AG04449 (cell line): ENCODE results near the gene C15orf40.
"Not testable (repeated sequence)": the region's sequence is repeated elsewhere in the genome, so short reads cannot be mapped to it uniquely, and the experiment has no call there.

ENCODE experiments used
- CTCF ChIA-PET: fragments of 350-600 bp; formaldehyde crosslinking; extraction: SDS; loops from one replicate; lab custom pipeline; 2021; ENCODE audit warnings: antibody characterized with exemption; lab: Yijun Ruan, JAX
- POLR2A ChIA-PET: fragments of 400-600, 350-600 bp; formaldehyde crosslinking; extraction: SDS; loops from one replicate; lab custom pipeline; 2020; ENCODE audit warnings: antibody characterized with exemption, inconsistent platforms; lab: Yijun Ruan, JAX
- DNase-seq: peaks from one replicate; pipeline ENCODE4 v3.0.0-alpha.2; 2010; ENCODE audit warnings: low read depth, low spot score
- H3K4me3 ChIP-seq: 2 replicates; pipeline ENCODE4 v1.5.1; 2011; ENCODE audit warnings: low read depth, mild to moderate bottlenecking, control low read depth, low read length
- TF ChIP-seq, protein P1 (sequence below): IDR thresholded peaks from one replicate; pipeline ENCODE4 v1.5.1; 2011; ENCODE audit warnings: mild to moderate bottlenecking, moderate library complexity, low read length, control low read depth, inconsistent platforms; ENCODE audit not compliant: insufficient read depth; ENCODE audit errors: missing control alignments

C15orf40 gene

DNA sequence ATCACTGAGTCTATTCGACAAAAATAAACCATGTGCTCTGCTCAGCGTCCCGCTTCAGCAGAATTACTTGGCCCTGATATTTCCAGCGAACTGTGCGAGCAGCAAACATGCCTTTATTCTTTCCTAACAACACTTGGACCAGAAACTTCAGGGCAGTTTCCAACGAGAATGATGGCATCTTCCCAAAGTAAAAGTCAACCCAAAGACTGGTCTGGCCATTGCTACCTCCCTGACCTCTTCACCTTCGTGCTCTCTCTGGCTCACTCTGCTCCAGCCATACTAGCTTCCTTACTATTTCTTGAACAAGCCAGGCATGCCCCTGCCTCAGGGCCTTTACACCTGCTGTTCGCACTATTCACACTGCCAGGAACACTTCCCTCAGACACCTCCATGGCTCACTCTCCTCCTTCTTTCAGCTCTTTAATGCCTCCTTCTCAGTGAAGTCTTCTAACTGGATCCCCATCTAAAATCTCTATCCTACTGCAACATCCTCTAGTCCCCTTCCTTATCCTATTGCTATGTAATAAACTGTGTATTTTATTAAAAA is 65.2 kb downstream of the C15orf40 start:
- ChIA-PET CTCF (no interaction called here), POLR2A (no interaction called here)
- DNase-seq, result no peak
- TF ChIP-seq, protein P1, sequence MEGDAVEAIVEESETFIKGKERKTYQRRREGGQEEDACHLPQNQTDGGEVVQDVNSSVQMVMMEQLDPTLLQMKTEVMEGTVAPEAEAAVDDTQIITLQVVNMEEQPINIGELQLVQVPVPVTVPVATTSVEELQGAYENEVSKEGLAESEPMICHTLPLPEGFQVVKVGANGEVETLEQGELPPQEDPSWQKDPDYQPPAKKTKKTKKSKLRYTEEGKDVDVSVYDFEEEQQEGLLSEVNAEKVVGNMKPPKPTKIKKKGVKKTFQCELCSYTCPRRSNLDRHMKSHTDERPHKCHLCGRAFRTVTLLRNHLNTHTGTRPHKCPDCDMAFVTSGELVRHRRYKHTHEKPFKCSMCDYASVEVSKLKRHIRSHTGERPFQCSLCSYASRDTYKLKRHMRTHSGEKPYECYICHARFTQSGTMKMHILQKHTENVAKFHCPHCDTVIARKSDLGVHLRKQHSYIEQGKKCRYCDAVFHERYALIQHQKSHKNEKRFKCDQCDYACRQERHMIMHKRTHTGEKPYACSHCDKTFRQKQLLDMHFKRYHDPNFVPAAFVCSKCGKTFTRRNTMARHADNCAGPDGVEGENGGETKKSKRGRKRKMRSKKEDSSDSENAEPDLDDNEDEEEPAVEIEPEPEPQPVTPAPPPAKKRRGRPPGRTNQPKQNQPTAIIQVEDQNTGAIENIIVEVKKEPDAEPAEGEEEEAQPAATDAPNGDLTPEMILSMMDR, result no peak
- no peak overlapping the region for H3K4me3 ChIP-seq

- ChIA-PET CTCF (no interaction called here), POLR2A (no interaction called here)
- DNase-seq, result no peak
These were observed 66.1 kb downstream of the C15orf40 start for GRCh38 chr15:82945326-82945725.

DNA sequence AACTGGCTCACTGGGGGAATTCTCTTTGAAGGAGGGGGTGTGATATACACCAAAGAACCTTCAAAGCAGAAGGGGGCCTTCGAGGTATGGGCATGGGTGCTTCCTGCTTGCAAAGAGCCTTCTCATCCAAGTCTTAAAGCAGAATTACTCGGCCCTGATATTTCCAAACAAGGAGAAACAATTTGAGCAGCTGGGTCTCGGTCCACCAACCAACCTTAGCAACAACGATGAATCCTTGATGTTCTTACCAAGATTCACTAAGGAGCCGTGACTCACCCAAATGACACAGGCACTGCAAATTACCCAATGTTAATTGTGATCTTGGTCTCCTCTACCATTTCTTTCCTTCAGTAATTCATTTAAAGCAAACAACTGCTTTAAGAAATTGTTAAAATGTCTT is 66.6 kb downstream of the C15orf40 start:
- no peak overlapping the region for H3K4me3 ChIP-seq
- no peak for DNase-seq
- TF ChIP-seq, protein P1, result no peak
- ChIA-PET CTCF (no interaction called here), POLR2A (no interaction called here)

More at GRCh38 chr15:82945326-82945725, 66.1 kb downstream of the C15orf40 start:
- TF ChIP-seq, protein P1, result no peak
- no peak overlapping the region for H3K4me3 ChIP-seq

GRCh38 chr15:82944056-82944455 is 67.4 kb downstream of the C15orf40 start:
- H3K4me3 ChIP-seq, result no peak overlapping the region
- TF ChIP-seq, protein P1, result no peak
- ChIA-PET POLR2A (no interaction called here), CTCF (no interaction called here)
- DNase-seq, result no peak

DNA sequence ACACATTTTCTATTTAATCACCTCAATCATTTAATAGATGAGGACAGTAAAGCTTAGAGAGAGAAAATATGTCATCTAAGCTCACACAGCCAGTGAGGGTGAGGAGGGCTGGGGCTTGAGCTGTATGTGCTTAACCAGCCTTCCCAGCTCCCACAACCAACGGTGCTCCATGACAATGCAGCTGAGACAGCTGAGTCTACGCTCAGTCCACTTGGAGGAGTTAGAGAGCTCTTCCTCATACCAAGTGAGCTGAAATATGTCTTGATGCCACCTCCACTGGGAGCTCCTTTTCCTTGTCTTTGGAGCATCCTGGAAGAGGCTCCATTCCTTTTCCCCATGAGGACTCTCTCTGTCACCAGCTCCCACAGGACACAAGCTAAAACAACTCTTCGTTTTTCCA is 68.3 kb downstream of the C15orf40 start:
- CTCF ChIA-PET, result interaction anchor here (0.9 kb wide), 1 partner anchor 8 kb away, joined by 3 read pairs; no protein-coding TSS in a partner anchor
- no peak for DNase-seq
- POLR2A ChIA-PET, result no interaction called here
- H3K4me3 ChIP-seq, result no peak overlapping the region
- TF ChIP-seq, protein P1, result no peak

- no peak for DNase-seq
- no peak overlapping the region for H3K4me3 ChIP-seq
- CTCF ChIA-PET, result interaction anchor here (0.9 kb wide), 1 partner anchor 9 kb away, joined by 3 read pairs; no protein-coding TSS in a partner anchor
- POLR2A ChIA-PET, result no interaction called here
- TF ChIP-seq, protein P1, result no peak
These were observed 68.7 kb downstream of the C15orf40 start for GRCh38 chr15:82942691-82943090.

DNA sequence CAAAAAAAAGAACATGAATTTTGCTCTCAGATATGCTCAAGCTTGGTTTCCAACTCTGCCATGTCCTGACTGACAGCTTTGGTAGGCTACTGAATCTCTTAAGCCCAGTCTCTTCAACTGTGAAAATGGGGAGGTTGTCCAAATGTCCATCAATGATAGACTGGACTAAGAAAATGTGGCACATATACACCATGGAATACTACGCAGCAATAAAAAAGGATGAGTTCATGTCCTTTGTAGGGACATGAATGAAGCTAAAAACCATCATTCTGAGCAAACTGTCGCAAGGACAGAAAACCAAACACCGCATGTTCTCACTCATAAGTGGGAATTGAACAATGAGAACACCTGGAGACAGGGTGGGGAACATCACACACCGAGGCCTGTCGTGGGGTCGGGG is 71.8 kb downstream of the C15orf40 start:
- CTCF ChIA-PET, H3K4me3 ChIP-seq, POLR2A ChIA-PET, DNase-seq: not testable (repeated sequence)
